DND-41 (cell line): ENCODE measurements around the gene PRPF39.

ENCODE experiments used
- CTCF ChIP-seq: IDR thresholded peaks from 2 replicates; pipeline ENCODE4 v1.5.1; 2012; ENCODE audit warnings: borderline replicate concordance, low read length, moderate library complexity, mild to moderate bottlenecking; ENCODE audit not compliant: poor library complexity, severe bottlenecking; ENCODE audit errors: extremely low read depth
- EZH2 ChIP-seq: IDR thresholded peaks from 3 replicates; pipeline ENCODE4 v1.6.1; 2012; ENCODE audit warnings: borderline replicate concordance, low read depth, mild to moderate bottlenecking, moderate library complexity, low read length, inconsistent platforms; ENCODE audit not compliant: severe bottlenecking

DNA sequence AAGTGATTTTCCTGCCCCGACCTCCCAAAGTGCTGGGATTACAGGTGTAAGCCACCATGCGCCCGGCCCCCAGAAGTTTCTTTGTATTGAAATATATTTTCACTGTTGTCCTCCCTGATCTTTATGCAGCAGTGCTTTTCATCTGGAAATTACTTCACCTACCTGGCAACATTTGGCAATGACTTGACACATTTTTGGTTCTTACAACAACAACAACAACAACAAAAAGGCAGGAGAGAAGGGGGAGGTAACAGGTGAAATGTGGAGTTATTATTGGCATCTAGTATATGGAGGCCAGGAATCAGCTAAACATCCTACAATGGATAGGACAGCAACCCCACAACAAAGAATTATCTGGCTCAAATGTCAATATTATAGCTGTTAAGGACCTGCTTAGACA, 65.7 kb downstream of the PRPF39 start:
- TF ChIP-seq CTCF = no peak
- TF ChIP-seq EZH2 = no peak
